G401.6 (cell line): Measurements from ENCODE around the gene SAXO1.
"Not testable (repeated sequence)": the region's sequence is repeated elsewhere in the genome, so short reads cannot be mapped to it uniquely, and the experiment has no call there.

Experiments used
- FAIRE-seq: peaks from 2 replicates; lab custom pipeline; 2012; peaks lifted over from hg19 to GRCh38; lab: Jason Lieb, UNC

Gene SAXO1

DNA sequence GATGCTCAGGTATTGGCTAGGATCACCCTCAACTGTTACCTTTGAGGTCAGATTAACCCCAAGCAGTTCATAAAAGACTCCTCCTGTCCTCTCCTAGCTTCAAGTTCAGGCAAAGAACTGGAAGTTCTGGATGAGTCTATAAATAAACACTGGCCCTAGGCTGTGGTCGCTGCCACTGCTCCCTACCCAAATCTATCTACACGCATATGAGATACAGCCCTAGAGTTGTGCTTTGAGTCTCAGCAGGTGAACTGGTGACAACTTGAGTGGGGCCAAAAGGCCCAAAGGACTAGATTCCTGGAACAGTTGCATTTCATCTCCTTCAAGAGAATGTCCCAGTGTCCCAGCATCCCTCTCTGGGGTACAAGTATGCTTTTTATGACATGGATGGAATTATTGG lies 62.6 kb downstream of the SAXO1 start:
- no peak for FAIRE-seq

GRCh38 chr9:18969128-18969527 lies 63.9 kb downstream of the SAXO1 start:
- FAIRE-seq, result no peak

DNA sequence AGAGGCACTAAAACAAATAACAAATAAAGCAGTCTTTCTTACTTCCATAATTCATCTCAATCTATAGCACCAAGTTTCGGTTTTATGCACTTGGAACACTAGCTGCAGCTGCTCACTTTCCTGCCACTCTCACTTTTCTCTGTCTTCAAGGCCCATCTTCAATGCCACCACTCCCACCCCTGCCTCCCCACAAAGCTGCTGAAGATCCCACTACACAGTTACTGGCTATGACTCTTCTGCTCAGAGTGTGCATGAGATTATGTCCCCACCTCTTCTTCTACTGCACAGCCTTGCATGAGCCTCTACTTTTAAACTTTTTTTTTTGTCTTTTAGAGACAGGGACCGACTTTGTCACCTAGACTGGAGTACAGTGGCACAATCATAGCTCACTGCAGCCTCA lies 77.4 kb downstream of the SAXO1 start:
- FAIRE-seq, result no peak

- FAIRE-seq, result no peak
Measured at GRCh38 chr9:18951936-18952335, 81.1 kb downstream of the SAXO1 start.

DNA sequence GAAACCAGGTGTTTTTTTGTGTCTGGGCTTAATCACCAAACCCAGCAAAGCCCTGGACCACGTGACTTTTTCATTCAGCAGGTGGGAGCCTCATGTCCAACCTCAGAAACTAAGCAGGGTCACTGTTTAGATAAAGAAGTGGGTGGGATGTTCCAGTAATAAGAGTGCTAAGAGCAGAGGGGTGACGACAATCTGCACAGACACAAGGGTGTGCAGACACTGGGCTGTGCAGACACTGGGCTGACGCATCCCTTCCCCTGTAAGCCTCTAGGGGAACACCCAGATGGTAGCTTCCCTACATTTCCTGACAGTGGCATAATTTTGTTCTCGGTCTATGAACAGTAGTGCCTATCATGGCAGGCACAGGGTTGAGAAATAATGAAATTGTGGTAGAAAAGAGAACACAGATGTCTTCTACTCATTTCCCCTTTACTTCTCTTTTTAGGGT lies 85.1 kb downstream of the SAXO1 start:
- no peak for FAIRE-seq

DNA sequence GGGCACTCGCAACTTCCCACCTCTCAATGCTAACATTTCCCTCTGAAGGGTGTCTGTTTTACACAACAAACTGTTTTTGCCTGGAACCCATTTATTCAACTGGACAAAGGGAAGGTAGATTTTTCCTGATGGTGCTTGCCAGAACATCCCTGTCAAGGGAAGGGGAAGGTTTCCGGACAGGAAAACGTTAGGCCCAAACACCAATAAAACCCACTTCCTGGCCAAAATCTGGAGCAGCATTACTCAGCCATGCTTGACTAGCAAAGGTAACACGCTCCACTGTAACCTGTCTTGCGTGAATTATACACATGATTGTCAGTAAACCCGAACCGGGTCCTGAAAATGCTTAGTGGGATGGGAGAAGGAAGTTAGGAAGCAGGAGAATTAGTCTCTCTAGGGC lies 90.2 kb downstream of the SAXO1 start:
- no peak for FAIRE-seq

- no peak for FAIRE-seq
Measured at GRCh38 chr9:18941060-18941740, 91.8 kb downstream of the SAXO1 start.

- no peak for FAIRE-seq
Measured at GRCh38 chr9:18939943-18940342, 93.1 kb downstream of the SAXO1 start.

- FAIRE-seq, result no peak
Measured at GRCh38 chr9:18936094-18936871, 96.7 kb downstream of the SAXO1 start.

GRCh38 chr9:18935541-18935940 lies 97.5 kb downstream of the SAXO1 start:
- FAIRE-seq, result no peak

- FAIRE-seq, result not testable (repeated sequence)
Measured at GRCh38 chr9:18930611-18931010, 102.4 kb downstream of the SAXO1 start.

GRCh38 chr9:18928711-18929110 lies 104.3 kb downstream of the SAXO1 start:
- no peak for FAIRE-seq

DNA sequence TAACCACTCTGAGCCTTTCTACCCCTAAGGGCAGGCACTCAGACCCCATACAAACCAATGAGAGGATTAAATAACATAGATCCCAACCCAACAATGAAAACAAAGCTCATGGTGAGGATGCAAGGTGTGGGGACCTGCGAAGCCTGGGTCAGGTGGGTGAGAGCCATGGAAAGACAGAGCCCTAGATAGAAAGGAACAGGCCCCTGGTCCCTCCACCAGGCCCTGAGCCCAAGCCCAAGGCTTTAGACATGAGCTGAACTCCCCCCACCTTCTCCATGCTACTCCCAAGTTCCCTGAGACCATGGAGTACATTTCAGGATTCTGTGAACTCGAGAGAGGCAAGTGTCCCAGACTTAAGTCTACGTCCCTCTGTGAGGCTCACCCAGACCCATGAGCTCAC lies 106.5 kb downstream of the SAXO1 start:
- FAIRE-seq, result no peak

GRCh38 chr9:18925880-18926279 lies 107.1 kb downstream of the SAXO1 start:
- no peak for FAIRE-seq

DNA sequence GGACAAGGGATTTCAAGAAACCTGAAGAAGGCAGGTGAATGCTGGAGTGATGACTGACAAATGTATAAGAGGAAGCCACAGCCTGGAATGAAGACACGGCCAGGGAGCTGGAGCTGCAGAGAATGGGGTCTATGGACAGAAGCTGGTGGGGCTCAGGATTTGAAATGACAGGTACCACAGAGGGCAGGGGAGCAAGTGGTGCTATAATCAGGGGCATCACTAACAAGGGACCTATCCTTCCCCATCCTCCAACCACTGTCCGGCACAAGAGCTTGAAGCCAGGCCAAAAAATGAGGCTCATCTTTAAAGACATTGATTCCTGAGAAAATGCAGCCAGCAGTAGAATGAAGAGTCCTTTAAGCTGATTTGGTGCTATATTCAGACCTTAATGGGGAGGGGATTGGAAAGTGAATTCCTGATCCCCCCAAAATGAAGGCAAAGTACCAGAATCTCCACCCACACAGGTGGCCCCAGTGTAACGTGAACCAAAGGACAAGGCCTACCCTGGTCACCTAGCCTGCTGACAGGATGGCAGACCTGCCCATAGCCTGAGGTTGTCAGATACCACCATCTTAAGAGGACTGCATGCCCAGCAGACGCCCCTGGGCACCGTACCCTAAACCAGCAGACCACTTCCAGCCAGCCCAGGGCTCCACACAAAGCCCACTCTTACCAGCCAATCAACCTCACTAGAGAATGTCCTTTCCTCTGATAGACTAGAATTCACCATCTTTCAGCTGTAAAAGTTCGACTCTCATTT lies 109.2 kb downstream of the SAXO1 start:
- no peak for FAIRE-seq

DNA sequence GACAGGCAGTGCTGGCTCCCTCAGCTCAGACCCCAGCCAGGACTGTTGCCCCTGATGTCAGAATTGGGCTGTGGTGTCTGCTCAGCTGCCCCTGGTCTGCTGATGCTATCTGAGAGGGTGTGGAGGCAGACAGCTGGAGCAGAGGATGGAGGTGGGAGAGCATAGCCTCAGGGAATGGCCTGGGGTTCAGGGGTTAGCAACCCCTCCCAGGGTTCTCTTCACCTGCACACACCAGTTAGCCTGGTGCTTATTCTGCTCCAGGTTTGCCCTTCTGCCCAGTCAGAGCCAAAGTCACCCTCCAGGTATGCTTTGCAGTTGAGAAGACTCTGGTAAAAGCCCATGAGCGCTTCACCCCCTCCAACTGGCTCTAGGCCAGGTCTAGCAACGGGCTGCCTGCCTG lies 109.8 kb downstream of the SAXO1 start:
- FAIRE-seq, result no peak

- no peak for FAIRE-seq
Measured at GRCh38 chr9:18922161-18922885, 110.7 kb downstream of the SAXO1 start.

DNA sequence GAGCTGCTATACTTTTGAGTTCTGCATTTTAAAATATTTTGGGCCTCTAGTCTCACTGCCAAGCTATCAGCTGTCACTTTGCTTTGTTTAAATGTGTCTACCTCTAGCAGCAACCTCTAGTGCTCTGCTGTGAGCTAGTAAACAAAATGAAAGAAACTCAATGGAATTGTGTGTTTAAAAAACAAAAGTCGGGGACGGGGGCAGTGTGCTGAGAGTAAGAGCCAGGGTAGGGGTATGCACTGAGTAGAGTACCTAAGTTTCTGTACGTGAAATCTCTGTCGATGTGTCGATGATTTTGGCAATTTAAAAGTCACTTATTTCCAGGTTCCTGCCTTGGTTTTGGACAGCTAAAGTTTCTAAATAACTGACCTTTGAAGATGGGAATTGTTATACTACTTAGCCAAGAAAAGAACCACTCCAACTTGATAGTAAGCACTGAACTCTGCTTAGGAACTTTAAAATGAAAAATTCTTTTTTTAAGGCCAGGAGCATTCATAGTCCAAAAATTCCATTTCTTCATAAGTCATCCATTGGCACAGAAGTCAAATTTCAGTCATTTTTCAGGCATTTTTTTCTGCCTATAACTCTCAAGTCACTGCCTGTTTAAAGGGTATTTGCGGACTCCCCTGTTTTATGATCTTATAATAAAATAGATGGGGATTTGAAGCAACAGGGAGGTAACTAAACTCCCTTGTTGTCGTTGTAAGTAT lies 111.5 kb downstream of the SAXO1 start:
- FAIRE-seq, result no peak

- FAIRE-seq, result no peak
Measured at GRCh38 chr9:18920141-18921084, 112.6 kb downstream of the SAXO1 start.

DNA sequence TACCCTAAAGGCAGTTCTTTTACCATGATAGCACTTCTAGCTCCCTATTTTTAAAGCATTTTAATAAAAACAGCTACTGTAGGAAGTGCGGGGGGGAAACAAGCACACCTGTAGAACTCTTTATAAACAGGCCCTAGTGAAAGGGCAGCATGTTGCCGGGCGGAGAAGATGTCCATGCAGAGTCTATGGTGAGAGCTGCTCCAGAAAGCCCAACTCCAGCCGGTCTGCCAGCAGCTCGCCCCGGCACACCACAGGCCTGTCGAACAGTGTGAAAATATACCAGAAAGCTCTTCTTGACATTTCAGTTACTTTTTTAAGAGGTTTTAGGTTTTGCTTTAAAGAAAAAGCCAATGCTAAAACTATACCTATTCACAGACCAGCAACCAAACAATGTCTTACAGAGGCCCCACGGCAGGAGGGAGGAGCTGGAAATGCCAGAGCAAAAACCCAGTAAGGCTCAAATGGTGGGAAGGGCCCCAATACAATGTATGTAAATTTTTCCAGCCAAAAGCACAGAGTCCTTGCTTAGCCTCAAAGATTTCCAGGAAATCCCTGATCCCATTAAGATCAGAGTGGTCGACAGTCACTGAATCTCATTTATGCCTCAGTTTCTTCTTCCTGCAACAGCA lies 121.2 kb downstream of the SAXO1 start:
- FAIRE-seq, result no peak
